ENCODE results near the gene IL7R.
A peak's percentile ranks its signal among the peaks of the same experiment; 100 is the strongest.

IL7R gene

DNA sequence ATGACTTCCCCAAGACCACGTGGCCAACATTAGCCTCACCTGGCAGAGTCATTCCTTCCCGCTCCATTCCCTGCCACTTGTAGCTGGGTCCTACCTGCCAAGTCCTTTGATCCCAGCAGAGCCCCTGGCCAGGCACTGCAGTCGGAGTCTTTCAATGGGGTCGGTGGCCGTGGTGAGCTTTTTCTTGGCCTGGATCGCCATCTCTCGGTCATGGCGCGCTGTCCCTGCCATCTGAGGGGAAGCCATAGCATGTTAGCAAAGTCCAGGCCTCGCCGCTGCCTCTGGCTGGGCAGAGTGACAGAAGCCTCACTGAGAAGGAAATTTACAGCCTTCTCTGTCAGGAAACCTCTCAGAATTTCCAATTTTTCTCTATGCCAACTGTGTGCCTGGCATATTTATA, 64.2 kb downstream of the IL7R start:
- no peak for DNase-seq

DNA sequence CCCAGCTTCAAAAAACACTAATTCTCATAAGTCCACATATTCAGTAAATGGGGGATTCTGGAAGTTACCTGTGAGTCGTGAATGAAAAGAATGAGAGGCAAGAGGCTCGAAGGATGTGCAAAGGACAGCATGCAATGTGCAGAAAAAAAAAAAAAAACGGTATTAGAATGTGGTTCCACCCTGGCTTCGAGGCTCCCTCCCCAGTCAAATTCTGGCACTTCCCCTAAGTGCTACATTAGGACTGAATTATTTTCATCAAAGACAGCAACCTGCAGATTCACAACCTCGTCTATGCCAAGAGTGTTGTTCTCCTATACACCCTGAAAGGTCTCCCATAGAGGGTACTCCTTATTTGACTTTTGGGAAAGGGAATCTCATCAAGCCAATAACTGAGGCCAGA, 65.2 kb downstream of the IL7R start:
- no peak for DNase-seq

DNA sequence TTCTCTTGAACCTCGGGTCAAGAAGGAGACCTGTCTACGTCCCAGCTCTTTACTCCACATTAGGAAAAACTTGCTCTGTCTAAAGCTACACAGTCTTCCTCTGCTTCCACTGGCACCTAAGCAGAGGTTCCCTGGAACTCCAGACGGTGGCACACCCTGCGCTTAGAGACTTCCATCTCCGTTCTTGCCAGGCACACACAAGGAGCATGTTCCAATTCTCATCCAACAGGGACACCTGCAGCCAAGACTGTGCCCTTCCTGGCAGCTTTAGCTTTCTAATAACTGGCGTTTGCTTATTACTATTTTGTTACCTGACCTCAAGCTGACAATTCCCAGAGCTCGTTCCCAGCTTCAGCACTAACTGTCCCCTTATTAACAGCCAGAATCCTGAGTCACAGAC, 65.8 kb downstream of the IL7R start:
- DNase-seq, result no peak

DNA sequence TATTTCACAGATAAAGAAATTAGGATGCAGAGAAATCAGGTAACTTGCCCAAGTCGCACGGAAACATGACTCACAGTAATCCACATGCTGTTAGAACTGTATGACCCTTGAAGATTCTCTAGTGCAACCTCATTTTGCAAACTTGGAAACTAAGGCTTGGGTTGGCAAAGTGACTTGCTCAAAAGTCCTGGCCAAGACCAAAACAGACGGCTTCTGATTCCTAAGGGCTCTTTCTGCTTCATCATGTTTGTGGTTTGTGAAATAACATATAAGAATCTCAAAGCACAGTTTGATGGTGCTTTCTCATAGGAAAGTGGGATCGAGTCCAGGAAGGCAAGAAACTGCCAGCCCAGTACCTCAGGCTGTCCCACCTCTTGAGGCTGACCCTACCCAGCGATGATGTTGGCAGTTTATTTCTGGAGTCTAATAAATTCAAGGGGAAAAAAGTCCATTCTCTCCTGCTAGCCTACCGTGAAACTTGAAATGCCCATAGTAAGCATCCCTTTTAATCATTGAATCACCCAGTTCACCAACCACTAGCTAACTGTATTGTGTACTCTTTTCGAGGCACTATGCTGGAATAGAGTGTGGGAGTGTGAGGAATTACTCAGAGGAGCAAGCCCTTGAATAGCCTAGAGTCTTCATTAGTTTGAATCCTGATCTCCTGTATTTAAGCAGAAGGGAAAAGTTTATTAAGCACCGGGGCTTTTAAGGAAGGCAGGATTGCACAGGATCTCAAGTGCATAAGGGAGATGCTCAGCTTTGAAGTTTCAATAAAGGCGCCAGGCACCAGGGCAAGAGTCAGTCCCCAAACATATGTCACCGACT, 67.6 kb downstream of the IL7R start:
- no peak for DNase-seq

DNA sequence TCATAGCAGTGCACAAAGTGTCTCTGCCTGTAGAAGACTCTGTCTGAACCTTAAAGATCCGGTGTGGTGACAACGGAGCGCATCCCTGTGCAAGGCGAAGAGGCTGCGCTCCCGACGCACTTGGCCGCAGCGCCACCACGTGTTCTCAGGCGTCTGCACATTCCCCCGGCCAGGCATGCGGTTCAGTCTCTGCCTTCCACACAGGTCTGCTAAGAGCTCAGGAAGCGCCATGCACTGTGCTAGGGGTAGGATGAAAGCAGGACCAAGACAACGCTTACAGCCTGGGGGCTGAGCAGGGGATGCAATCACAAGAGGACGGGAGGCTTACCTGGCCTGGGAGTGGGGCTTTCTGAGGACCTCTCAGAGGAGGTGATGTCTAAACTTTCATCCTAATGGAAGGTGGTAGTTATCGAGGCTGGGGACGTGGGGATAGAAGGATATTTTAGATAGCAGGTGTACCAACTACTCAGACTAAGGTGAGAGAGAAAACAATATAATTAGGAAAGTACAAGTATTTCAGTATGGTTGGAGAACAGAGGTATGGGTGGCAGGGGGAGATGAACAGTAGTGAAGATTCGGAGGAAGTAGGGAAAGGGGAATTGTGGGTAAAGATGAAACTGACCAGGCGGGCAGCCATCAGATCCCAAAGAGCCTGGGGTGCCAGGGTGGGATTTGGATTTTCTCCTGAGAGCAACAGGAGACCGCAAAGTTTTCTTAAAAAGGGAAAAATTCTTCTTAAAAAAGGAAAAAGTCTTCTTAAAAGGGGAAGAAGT, 68.4 kb downstream of the IL7R start:
- DNase-seq, result peak; percentile 82

DNA sequence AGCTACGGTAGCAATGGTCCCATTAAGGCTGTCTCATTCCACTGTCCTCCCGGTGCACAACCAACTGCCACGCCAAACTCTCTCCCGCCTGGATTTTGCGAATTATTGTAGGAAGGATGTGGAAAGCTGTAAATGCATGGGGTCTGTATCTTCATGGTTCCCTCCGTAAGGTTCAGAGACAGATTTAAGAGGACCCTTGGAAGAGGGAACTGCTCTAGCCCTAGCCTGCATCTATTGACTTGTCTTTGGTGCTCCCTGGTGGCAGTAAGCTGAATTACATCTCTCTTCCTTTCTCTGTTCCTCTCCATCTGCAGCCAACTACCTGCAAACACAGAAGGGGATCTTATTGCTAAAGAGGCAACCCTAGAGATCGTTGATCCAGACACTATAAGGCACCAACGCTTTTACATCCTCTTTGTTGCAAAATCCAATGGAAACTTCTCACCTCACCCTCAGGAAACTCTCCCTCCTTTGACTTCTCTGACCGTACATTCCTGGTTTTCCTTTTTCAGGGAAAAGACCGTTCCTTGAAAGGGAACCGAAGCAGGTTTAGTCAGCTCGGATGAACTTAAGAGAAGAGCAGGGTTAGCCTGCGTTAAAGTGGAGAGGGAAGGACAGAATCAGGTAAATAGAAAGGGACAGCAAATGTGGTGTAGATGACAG, 69.8 kb downstream of the IL7R start:
- peak; percentile 37 for DNase-seq
